ENCODE results near the gene RCAN3.

RCAN3 gene

GRCh38 chr1:24560361-24560760 is 57.7 kb downstream of the RCAN3 start:
- Histone ChIP-seq H3K27me3 (ENCODE audit: control insufficient read depth, insufficient read depth, low read length) (peaks cover 29% of the 10 kb centered on the region), H3K4me3 (ENCODE audit: low read depth, low read length) (no peak overlapping the region), H3K4me1 (ENCODE audit: control insufficient read depth, insufficient read depth, low read length) (peaks cover 15% of the 10 kb centered on the region), H3K9ac (ENCODE audit: low read depth, low read length) (no peak overlapping the region), H3K9me3 (ENCODE audit: control insufficient read depth, insufficient read depth, low read length) (no peaks in the 10 kb centered on the region), H3K36me3 (ENCODE audit: control insufficient read depth, insufficient read depth, low read length) (no peaks in the 10 kb centered on the region), H3K27ac (ENCODE audit: low read depth, low read length) (no peak overlapping the region)

- no peak overlapping the region for H3K4me3 ChIP-seq (ENCODE audit: low read depth, low read length)
- no peaks in the 10 kb centered on the region for H3K36me3 ChIP-seq (ENCODE audit: control insufficient read depth, insufficient read depth, low read length)
- H3K9me3 ChIP-seq (ENCODE audit: control insufficient read depth, insufficient read depth, low read length) = no peaks in the 10 kb centered on the region
- H3K9ac ChIP-seq (ENCODE audit: low read depth, low read length) = no peak overlapping the region
- H3K27me3 ChIP-seq (ENCODE audit: control insufficient read depth, insufficient read depth, low read length) = peaks cover 8% of the 10 kb centered on the region; the same call in 1 of the 2 replicates
- H3K27ac ChIP-seq (ENCODE audit: low read depth, low read length) = no peak overlapping the region
- H3K4me1 ChIP-seq (ENCODE audit: control insufficient read depth, insufficient read depth, low read length) = peaks cover 16% of the 10 kb centered on the region; the same call in 1 of the 2 replicates
Measured at GRCh38 chr1:24562625-24563024, 60.0 kb downstream of the RCAN3 start.

- Histone ChIP-seq H3K36me3 (ENCODE audit: control insufficient read depth, insufficient read depth, low read length) (no peaks in the 10 kb centered on the region), H3K27ac (ENCODE audit: low read depth, low read length) (no peak overlapping the region), H3K9me3 (ENCODE audit: control insufficient read depth, insufficient read depth, low read length) (no peaks in the 10 kb centered on the region), H3K4me3 (ENCODE audit: low read depth, low read length) (no peak overlapping the region), H3K9ac (ENCODE audit: low read depth, low read length) (no peak overlapping the region), H3K4me1 (ENCODE audit: control insufficient read depth, insufficient read depth, low read length) (peaks cover 9% of the 10 kb centered on the region; the same call in 1 of the 2 replicates), H3K27me3 (ENCODE audit: control insufficient read depth, insufficient read depth, low read length) (no peaks in the 10 kb centered on the region)
Measured at GRCh38 chr1:24564695-24565094, 62.1 kb downstream of the RCAN3 start.

GRCh38 chr1:24566236-24566867 is 63.7 kb downstream of the RCAN3 start:
- Histone ChIP-seq H3K4me1 (ENCODE audit: control insufficient read depth, insufficient read depth, low read length) (peaks cover 13% of the 10 kb centered on the region; the same call in 1 of the 2 replicates), H3K27ac (ENCODE audit: low read depth, low read length) (no peak overlapping the region)

GRCh38 chr1:24567792-24568388 is 65.3 kb downstream of the RCAN3 start:
- H3K4me1 ChIP-seq (ENCODE audit: control insufficient read depth, insufficient read depth, low read length) = peaks cover 6% of the 10 kb centered on the region; the same call in 1 of the 2 replicates
- no peak overlapping the region for H3K27ac ChIP-seq (ENCODE audit: low read depth, low read length)
- H3K9me3 ChIP-seq (ENCODE audit: control insufficient read depth, insufficient read depth, low read length) = no peaks in the 10 kb centered on the region
- H3K9ac ChIP-seq (ENCODE audit: low read depth, low read length) = no peak overlapping the region
- no peak overlapping the region for H3K4me3 ChIP-seq (ENCODE audit: low read depth, low read length)
- H3K27me3 ChIP-seq (ENCODE audit: control insufficient read depth, insufficient read depth, low read length) = no peaks in the 10 kb centered on the region
- no peaks in the 10 kb centered on the region for H3K36me3 ChIP-seq (ENCODE audit: control insufficient read depth, insufficient read depth, low read length)

More at GRCh38 chr1:24566236-24566867, 63.7 kb downstream of the RCAN3 start:
- H3K27me3 ChIP-seq (ENCODE audit: control insufficient read depth, insufficient read depth, low read length) = no peaks in the 10 kb centered on the region
- H3K4me3 ChIP-seq (ENCODE audit: low read depth, low read length) = no peak overlapping the region
- H3K9ac ChIP-seq (ENCODE audit: low read depth, low read length) = no peak overlapping the region
- no peaks in the 10 kb centered on the region for H3K36me3 ChIP-seq (ENCODE audit: control insufficient read depth, insufficient read depth, low read length)
- H3K9me3 ChIP-seq (ENCODE audit: control insufficient read depth, insufficient read depth, low read length) = no peaks in the 10 kb centered on the region

- H3K27ac ChIP-seq (ENCODE audit: low read depth, low read length) = no peak overlapping the region
- no peaks in the 10 kb centered on the region for H3K9me3 ChIP-seq (ENCODE audit: control insufficient read depth, insufficient read depth, low read length)
- H3K4me1 ChIP-seq (ENCODE audit: control insufficient read depth, insufficient read depth, low read length) = peaks cover 6% of the 10 kb centered on the region; the same call in 1 of the 2 replicates
- no peak overlapping the region for H3K4me3 ChIP-seq (ENCODE audit: low read depth, low read length)
- H3K36me3 ChIP-seq (ENCODE audit: control insufficient read depth, insufficient read depth, low read length) = no peaks in the 10 kb centered on the region
- no peak overlapping the region for H3K9ac ChIP-seq (ENCODE audit: low read depth, low read length)
- H3K27me3 ChIP-seq (ENCODE audit: control insufficient read depth, insufficient read depth, low read length) = no peaks in the 10 kb centered on the region
Measured at GRCh38 chr1:24568475-24568874, 65.8 kb downstream of the RCAN3 start.

GRCh38 chr1:24570265-24571125 is 67.9 kb downstream of the RCAN3 start:
- Histone ChIP-seq H3K9ac (ENCODE audit: low read depth, low read length) (no peak overlapping the region), H3K27me3 (ENCODE audit: control insufficient read depth, insufficient read depth, low read length) (no peaks in the 10 kb centered on the region), H3K4me3 (ENCODE audit: low read depth, low read length) (no peak overlapping the region), H3K4me1 (ENCODE audit: control insufficient read depth, insufficient read depth, low read length) (peaks cover 6% of the 10 kb centered on the region; the same call in 1 of the 2 replicates), H3K27ac (ENCODE audit: low read depth, low read length) (no peak overlapping the region), H3K9me3 (ENCODE audit: control insufficient read depth, insufficient read depth, low read length) (no peaks in the 10 kb centered on the region), H3K36me3 (ENCODE audit: control insufficient read depth, insufficient read depth, low read length) (no peaks in the 10 kb centered on the region)

- H3K9me3 ChIP-seq (ENCODE audit: control insufficient read depth, insufficient read depth, low read length) = no peaks in the 10 kb centered on the region
- no peak overlapping the region for H3K27ac ChIP-seq (ENCODE audit: low read depth, low read length)
- peaks cover 4% of the 10 kb centered on the region; the same call in 1 of the 2 replicates for H3K4me1 ChIP-seq (ENCODE audit: control insufficient read depth, insufficient read depth, low read length)
- H3K4me3 ChIP-seq (ENCODE audit: low read depth, low read length) = no peak overlapping the region
- no peaks in the 10 kb centered on the region for H3K27me3 ChIP-seq (ENCODE audit: control insufficient read depth, insufficient read depth, low read length)
- no peak overlapping the region for H3K9ac ChIP-seq (ENCODE audit: low read depth, low read length)
- no peaks in the 10 kb centered on the region for H3K36me3 ChIP-seq (ENCODE audit: control insufficient read depth, insufficient read depth, low read length)
Measured at GRCh38 chr1:24572301-24572700, 69.7 kb downstream of the RCAN3 start.

GRCh38 chr1:24575905-24576587 is 73.4 kb downstream of the RCAN3 start:
- H3K27me3 ChIP-seq (ENCODE audit: control insufficient read depth, insufficient read depth, low read length) = no peaks in the 10 kb centered on the region
- H3K9me3 ChIP-seq (ENCODE audit: control insufficient read depth, insufficient read depth, low read length) = no peaks in the 10 kb centered on the region
- H3K36me3 ChIP-seq (ENCODE audit: control insufficient read depth, insufficient read depth, low read length) = no peaks in the 10 kb centered on the region
- no peaks in the 10 kb centered on the region for H3K4me1 ChIP-seq (ENCODE audit: control insufficient read depth, insufficient read depth, low read length)
- H3K4me3 ChIP-seq (ENCODE audit: low read depth, low read length) = no peak overlapping the region
- no peak overlapping the region for H3K27ac ChIP-seq (ENCODE audit: low read depth, low read length)
- no peak overlapping the region for H3K9ac ChIP-seq (ENCODE audit: low read depth, low read length)

- Histone ChIP-seq H3K27me3 (ENCODE audit: control insufficient read depth, insufficient read depth, low read length) (no peaks in the 10 kb centered on the region), H3K36me3 (ENCODE audit: control insufficient read depth, insufficient read depth, low read length) (no peaks in the 10 kb centered on the region), H3K4me3 (ENCODE audit: low read depth, low read length) (no peak overlapping the region), H3K9ac (ENCODE audit: low read depth, low read length) (no peak overlapping the region), H3K4me1 (ENCODE audit: control insufficient read depth, insufficient read depth, low read length) (no peaks in the 10 kb centered on the region), H3K9me3 (ENCODE audit: control insufficient read depth, insufficient read depth, low read length) (no peaks in the 10 kb centered on the region), H3K27ac (ENCODE audit: low read depth, low read length) (no peak overlapping the region)
Measured at GRCh38 chr1:24578846-24579245, 76.2 kb downstream of the RCAN3 start.

Measured in HUES48 (cell line).